ENCODE results near the gene IFNA4.
"Not testable (repeated sequence)": the region's sequence is repeated elsewhere in the genome, so short reads cannot be mapped to it uniquely, and the experiment has no call there.

Gene IFNA4

DNA sequence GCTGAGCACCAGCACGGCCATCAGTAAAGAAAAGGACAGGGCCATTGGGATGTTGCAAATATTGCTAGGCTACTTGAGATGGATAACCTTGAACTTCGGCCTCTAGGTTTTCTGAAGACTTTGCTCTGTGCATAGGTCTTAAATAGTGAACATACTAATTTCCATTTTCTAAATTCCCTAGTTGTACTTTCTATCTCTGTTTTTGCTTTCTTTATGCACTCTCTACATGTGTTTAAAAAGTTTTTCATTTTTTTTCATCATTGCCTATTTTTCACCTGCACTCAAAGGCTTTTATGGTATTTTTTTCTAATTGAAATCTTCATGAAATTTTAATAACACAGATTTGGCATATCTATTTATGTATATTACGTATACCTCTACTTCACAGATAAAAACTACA lies at the start of gene IFNA4:
IFNA4 (minus strand) TSS at position 101 of the 400 bp plus-strand sequence; CDS start at position 45, 56 bp downstream.
- not testable (repeated sequence) for DNase-seq

- DNase-seq = not testable (repeated sequence)
Observed at GRCh38 chr9:21236360-21236714, 49.0 kb upstream of the IFNA4 start.

- DNase-seq = not testable (repeated sequence)
Observed at GRCh38 chr9:21235468-21236359, 48.3 kb upstream of the IFNA4 start.

GRCh38 chr9:21234153-21234687 lies 46.8 kb upstream of the IFNA4 start:
- no peak for DNase-seq

- no peak for DNase-seq
Observed at GRCh38 chr9:21233258-21233657, 45.9 kb upstream of the IFNA4 start.

DNA sequence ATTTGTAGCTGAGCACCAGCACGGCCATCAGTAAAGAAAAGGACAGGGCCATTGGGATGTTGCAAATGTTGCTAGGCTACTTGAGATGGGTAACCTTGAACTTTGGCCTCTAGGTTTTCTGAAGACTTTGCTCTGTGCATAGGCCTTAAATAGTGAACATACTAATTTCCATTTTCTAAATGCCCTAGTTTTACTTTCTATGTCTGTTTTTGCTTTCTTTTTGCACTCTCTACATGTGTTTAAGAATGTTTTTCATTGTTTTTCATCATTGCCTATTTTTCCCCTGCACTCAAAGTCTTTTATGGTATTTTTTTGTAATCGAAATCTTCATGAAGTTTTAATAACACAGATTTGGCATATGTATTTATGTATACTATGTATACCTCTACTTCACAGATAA lies 40.7 kb upstream of the IFNA4 start, which contains the start of gene IFNA17:
IFNA17 (minus strand) TSS at position 101 of the 400 bp plus-strand sequence; CDS start at position 52, 49 bp downstream.
- no peak for DNase-seq

- not testable (repeated sequence) for DNase-seq
Observed at GRCh38 chr9:21217211-21217610, 29.8 kb upstream of the IFNA4 start, which contains the start of gene IFNA16. TSS of gene IFNA16 (minus strand) at chr9:21217311. CDS start at chr9:21217305, 6 bp downstream.

GRCh38 chr9:21213411-21214326 lies 26.3 kb upstream of the IFNA4 start:
- DNase-seq = not testable (repeated sequence)

- not testable (repeated sequence) for DNase-seq
Observed at GRCh38 chr9:21212160-21212559, 24.8 kb upstream of the IFNA4 start.

DNA sequence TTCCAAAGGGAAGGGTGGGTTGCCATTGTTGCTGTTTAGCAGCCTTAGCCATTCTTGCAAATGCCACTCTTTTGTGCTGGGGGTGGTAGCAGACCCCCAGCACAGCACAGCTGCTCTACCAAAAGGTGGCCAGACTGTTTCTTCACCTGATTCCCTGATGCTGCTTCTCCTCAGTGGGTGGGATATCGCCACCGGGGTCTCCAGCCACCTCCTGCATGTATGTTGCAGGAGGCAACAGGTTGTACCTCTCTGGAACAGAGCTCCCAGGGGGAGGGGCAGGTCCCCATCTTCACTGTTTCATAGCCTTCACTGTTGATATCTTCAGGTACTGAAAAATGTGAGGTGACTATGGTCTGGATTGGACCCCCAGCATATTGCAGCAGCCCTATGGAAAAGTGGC lies 23.4 kb upstream of the IFNA4 start:
- DNase-seq = not testable (repeated sequence)

- DNase-seq = no peak
Observed at GRCh38 chr9:21210311-21210710, 22.9 kb upstream of the IFNA4 start.

DNA sequence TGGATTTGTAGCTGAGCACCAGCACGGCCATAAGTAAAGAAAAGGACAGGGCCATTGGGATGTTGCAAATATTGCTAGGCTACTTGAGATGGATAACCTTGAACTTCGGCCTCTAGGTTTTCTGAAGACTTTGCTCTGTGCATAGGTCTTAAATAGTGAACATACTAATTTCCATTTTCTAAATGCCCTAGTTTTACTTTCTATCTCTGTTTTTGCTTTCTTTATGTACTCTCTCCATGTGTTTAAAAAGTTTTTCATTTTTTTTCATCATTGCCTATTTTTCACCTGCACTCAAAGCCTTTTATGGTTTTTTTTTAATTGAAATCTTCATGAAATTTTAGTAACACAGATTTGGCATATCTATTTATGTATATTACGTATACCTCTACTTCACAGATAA lies 19.7 kb upstream of the IFNA4 start, which contains the start of gene IFNA10:
IFNA10 (minus strand) TSS at position 101 of the 400 bp plus-strand sequence; CDS start at position 55, 46 bp downstream.
- DNase-seq = not testable (repeated sequence)

GRCh38 chr9:21205204-21205603 lies 17.8 kb upstream of the IFNA4 start:
- no peak for DNase-seq

DNA sequence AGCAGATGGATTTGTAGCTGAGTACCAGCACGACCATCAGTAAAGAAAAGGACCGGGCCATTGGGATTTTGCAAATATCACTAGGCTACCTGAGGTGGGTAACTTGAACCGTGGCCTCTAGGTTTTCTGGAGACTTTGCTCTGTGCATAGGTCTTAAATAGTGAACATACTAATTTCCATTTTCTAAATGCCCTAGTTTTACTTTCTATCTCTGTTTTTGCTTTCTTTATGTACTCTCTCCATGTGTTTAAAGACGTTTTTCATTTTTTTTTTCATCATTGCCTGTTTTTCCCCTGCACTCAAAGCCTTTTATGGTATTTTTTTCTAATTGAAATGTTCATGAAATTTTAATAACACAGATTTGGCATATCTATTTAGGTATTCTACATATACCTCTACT lies 14.7 kb upstream of the IFNA4 start, which contains the start of gene IFNA7:
IFNA7 (minus strand) TSS at position 101 of the 400 bp plus-strand sequence; CDS start at position 61, 40 bp downstream.
- DNase-seq = not testable (repeated sequence)

DNA sequence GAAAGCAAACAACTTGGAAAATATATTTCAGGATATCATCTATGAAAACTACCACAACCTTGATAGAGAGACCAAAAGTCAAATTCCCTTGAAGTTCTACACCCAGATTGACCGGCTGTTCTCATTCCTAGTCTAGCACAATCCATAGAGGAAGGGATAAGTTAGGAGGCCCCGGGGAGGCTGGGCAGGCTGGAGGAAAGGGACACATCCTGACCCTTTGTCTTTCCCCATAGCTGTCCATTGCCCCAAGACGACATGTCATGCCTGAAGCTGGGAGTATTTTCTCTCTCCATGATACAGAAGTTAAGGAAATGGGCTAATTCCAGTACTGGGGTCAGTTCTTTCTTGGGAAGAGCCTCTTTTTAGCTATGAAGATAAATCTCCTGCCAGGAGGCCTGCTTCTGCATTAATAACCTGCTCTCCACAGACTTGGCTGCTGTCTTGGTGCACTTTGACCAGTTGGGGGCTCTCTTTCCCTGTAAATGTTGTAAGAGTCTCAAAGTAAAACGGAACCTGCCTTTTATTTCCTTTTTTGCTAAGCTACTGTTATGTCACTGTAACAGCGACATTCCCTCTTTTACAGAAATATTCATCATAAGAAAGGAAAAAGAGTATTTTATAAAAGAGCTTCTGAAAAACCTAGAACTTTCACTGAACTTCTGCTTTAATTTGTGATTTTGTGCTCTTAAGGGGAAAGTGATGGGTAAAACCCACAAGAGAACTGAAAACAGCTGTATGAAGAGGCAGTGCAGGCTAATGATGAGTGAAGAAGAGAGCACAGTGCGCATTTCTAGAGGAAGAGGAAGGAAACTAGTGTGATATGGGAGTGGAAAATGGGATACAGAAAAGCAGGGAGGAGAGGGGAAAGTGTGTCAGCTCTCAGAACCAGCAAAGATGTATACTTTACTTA lies 7.7 kb upstream of the IFNA4 start:
- DNase-seq = not testable (repeated sequence)

- not testable (repeated sequence) for DNase-seq
Observed at GRCh38 chr9:21182810-21183736, 4.3 kb downstream of the IFNA4 start.

DNA sequence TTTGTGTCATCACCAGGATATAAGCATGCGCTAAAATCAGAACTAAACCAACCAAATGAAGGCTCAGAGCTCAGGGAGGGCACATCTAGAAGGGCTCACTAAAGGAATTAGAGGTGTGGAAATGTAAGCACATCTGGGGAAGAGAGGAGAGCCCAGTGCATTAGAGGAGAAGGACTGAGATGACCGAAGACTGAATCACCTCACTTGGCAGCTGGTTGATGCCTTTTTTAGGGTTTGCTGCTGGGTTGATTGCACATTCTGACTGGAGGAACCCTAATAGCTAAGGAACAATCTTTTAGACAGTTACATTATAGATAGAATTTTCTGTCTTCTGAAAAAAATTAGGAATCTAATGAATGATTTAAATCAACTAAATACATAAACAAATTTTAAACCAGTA lies 12.7 kb downstream of the IFNA4 start:
- no peak for DNase-seq

GRCh38 chr9:21172156-21172555 lies 15.2 kb downstream of the IFNA4 start:
- no peak for DNase-seq

- no peak for DNase-seq
Observed at GRCh38 chr9:21171351-21171750, 16.0 kb downstream of the IFNA4 start.

- not testable (repeated sequence) for DNase-seq
Observed at GRCh38 chr9:21166560-21166959, 20.8 kb downstream of the IFNA4 start, which contains the start of gene IFNA21. TSS of gene IFNA21 (minus strand) at chr9:21166660. CDS start at chr9:21166612, 48 bp downstream.
